Activated naive CD8-positive, alpha-beta T cell treated with anti-CD3 and anti-CD28 coated beads, Interleukin-2, amount 50 U/mL, for 24 hours (primary cell): ENCODE results near the gene KRT37.
"Not testable (repeated sequence)": the region's sequence is repeated elsewhere in the genome, so short reads cannot be mapped to it uniquely, and the experiment has no call there.

Source experiments
- ATAC-seq: fragments of 150-1000 bp; cut with Tn5 transposase; one replicate; pipeline ENCODE4 v1.10.0; 2021
- DNase-seq: peaks from one replicate; pipeline ENCODE4 v3.0.0; 2021
- H3K27ac Mint-ChIP-seq: one replicate; pipeline ENCODE4 v1.8.0; 2021; ENCODE audit warnings: mild to moderate bottlenecking, mixed read lengths
- H3K27me3 Mint-ChIP-seq: one replicate; pipeline ENCODE4 v1.8.0; 2021; ENCODE audit warnings: mixed read lengths
- H3K36me3 Mint-ChIP-seq: one replicate; pipeline ENCODE4 v1.8.0; 2021; ENCODE audit warnings: low read depth, mixed read lengths
- H3K4me1 Mint-ChIP-seq: one replicate; pipeline ENCODE4 v1.8.0; 2021; ENCODE audit warnings: mixed read lengths
- H3K4me3 Mint-ChIP-seq: one replicate; pipeline ENCODE4 v1.8.0; 2021; ENCODE audit warnings: mild to moderate bottlenecking, moderate library complexity, mixed read lengths
- H3K9me3 Mint-ChIP-seq: one replicate; pipeline ENCODE4 v1.8.0; 2021; ENCODE audit warnings: mixed read lengths

KRT37 gene

DNA sequence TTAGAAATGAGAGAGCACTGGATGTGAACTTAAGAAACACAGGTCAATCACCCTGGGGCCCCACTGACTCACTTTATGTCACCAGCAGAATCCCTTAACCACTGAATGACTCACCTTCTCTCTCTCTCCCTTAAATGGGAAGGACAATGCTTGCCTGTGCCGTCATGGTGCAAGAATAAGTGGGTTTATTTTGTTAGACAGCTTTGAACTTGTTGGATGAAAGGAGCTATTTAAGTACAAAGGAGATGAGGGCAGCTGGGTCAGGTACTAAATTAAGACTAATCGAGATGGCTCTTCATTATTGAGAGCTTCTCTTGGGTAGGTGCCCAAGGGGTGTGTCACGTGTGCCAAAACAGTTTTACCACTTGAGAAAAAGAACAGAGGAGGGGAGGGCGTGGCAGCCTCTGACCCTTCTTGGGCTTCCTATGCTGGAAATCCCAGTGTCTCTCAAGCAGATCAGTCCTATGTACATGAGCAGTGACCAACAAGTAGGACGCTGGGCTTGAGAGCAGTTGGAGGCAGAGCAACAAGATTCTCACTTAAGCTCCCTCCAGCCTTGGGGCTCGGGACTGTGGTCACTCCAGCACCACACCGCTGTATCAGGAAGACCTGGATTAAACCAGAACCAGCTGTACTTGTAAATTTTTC is 20.2 kb downstream of the KRT37 start:
- peak overlapping the region; percentile 80 for H3K27ac Mint-ChIP-seq
- peaks cover 3% of the 10 kb centered on the region for H3K27me3 Mint-ChIP-seq
- ATAC-seq (peak; percentile 90), DNase-seq (peak; percentile 51)
- H3K4me3 Mint-ChIP-seq: peak overlapping the region; percentile 32
- no peaks in the 10 kb centered on the region for H3K36me3 Mint-ChIP-seq
- no peaks in the 10 kb centered on the region for H3K9me3 Mint-ChIP-seq
- peaks cover 38% of the 10 kb centered on the region for H3K4me1 Mint-ChIP-seq

DNA sequence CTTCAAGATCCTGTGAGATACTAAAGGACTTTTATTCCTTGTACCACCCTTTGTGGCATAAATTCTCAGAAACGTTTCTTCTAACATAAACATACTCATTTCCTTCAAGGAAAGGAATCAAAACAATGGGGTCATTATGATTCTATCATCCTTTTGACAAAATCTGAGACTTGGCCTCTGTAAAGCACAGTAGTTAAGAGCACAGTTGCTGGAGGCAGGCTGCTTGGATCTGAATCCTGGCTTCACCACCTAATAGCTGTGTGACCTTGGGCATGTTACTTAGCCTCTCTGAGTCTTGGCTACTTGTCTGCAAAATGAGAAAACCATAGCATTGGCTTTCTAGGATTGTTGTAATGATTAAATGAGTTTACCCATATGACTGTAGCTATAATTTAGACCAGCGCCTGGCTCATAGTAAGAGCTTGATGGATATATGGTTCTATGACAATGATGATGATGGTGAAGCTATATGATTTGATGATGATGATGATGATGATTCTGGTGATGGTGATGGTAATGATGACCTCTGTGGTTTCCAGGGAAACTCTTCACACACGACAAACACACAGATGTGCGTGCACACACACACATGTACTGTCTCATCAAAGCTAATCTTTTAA is 20.9 kb downstream of the KRT37 start:
- DNase-seq (no peak), ATAC-seq (no peak)
- Mint-ChIP-seq H3K36me3 (no peaks in the 10 kb centered on the region), H3K27me3 (peaks cover 3% of the 10 kb centered on the region), H3K9me3 (no peaks in the 10 kb centered on the region), H3K4me3 (peak overlapping the region; percentile 12), H3K4me1 (peaks cover 35% of the 10 kb centered on the region), H3K27ac (peak overlapping the region; percentile 80)

GRCh38 chr17:41402161-41402560 is 22.2 kb downstream of the KRT37 start:
- peaks cover 35% of the 10 kb centered on the region for H3K4me1 Mint-ChIP-seq
- H3K27ac Mint-ChIP-seq: peak overlapping the region; percentile 28
- H3K9me3 Mint-ChIP-seq: no peaks in the 10 kb centered on the region
- H3K27me3 Mint-ChIP-seq: peaks cover 6% of the 10 kb centered on the region
- ATAC-seq (no peak), DNase-seq (no peak)
- no peak overlapping the region for H3K4me3 Mint-ChIP-seq
- no peaks in the 10 kb centered on the region for H3K36me3 Mint-ChIP-seq

DNA sequence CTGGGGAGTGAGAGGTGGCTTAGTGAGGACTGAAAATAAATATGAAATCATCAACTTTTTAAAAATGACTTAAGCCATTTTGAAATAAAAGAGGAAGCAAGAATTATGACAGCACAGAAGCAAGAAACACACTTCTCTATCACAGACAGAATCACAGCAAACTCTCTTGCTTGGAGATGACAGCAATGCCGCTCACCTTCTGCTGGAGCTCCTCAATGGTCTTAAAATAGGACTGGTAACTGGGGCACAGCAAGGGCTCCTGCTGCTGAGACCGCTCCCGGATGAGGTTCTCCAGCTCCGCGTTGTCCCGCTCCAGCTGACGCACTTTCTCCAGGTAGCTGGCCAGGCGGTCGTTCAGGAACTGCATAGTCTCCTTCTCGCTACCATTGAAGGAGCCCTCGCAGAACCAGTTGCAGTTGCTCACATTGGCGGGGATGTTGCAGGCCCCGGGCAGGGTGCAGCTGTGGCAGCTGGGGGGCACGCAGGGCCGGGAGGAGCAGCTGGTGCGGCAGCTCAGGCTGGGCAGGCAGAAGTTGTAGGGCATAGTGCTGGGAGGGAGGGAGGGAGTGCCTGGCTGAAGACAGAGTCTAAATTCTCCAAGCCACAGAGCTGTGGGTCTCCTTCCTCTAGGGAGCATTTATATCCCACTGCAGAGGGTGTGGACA is 27.3 kb downstream of the KRT37 start, which contains the start of gene KRT31:
Gene KRT31 (minus strand): TSS at position 613 of the 665 bp plus-strand sequence. CDS start 69 bp downstream, at position 544.
- H3K4me3 Mint-ChIP-seq: no peak within 1 kb of the TSS
- ATAC-seq (no peak), DNase-seq (no peak)
- peaks cover 10% of the 10 kb centered on the region for H3K27me3 Mint-ChIP-seq
- H3K4me1 Mint-ChIP-seq: peaks cover 2% of the 10 kb centered on the region
- no peak within 1 kb of the TSS for H3K27ac Mint-ChIP-seq
- H3K9me3 Mint-ChIP-seq: no peaks in the 10 kb centered on the region
- H3K36me3 Mint-ChIP-seq: no peaks in the 10 kb centered on the region

- ATAC-seq (no peak), DNase-seq (no peak)
- no peak overlapping the region for H3K27ac Mint-ChIP-seq
- H3K27me3 Mint-ChIP-seq: peaks cover 7% of the 10 kb centered on the region
- H3K36me3 Mint-ChIP-seq: no peaks in the 10 kb centered on the region
- H3K4me1 Mint-ChIP-seq: no peaks in the 10 kb centered on the region
- no peaks in the 10 kb centered on the region for H3K9me3 Mint-ChIP-seq
- no peak overlapping the region for H3K4me3 Mint-ChIP-seq
Observed at GRCh38 chr17:41396340-41396739, 28.0 kb downstream of the KRT37 start.

DNA sequence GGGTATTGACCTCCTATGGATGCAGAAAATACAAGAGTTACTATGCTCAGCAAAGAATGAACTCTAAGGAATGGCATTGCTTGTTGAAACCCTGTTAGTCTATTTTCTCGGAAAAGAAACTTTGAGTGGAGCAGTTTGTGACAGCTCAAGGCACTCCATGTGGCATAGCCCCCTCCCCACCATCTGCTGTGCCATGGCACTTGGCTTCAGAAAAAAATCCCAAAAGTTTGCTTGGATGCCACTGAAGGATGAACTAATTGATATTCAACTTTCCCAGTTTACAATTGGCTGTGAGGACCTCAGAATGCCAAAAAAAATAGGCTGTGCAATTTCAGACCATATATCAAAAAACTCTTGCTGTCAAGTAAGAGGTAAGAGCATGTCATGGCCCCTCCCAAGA is 28.8 kb downstream of the KRT37 start:
- no peaks in the 10 kb centered on the region for H3K4me1 Mint-ChIP-seq
- no peaks in the 10 kb centered on the region for H3K36me3 Mint-ChIP-seq
- ATAC-seq (no peak), DNase-seq (no peak)
- peaks cover 7% of the 10 kb centered on the region for H3K27me3 Mint-ChIP-seq
- no peak overlapping the region for H3K4me3 Mint-ChIP-seq
- no peak overlapping the region for H3K27ac Mint-ChIP-seq
- H3K9me3 Mint-ChIP-seq: no peaks in the 10 kb centered on the region

DNA sequence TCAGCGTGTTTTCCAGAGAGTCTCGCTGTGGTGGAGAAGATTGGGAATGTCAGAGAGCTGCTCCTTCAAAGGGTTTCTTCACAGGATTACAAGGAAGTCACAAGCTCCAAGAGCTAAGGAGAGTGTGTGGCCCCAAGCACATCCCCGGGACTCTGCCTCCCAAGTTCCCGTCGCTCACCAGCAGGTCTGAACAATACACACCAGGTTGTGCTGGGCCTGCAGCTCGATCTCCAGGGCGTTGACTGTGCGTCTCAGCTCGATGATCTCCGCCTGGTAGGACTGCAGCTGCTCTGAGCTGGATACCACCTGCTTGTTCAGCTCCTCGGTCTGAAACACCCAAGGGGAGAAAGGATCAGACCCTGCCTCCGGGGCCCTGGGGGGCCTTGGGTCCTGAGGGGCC is 29.3 kb downstream of the KRT37 start:
- DNase-seq, H3K4me1 Mint-ChIP-seq, H3K4me3 Mint-ChIP-seq, H3K36me3 Mint-ChIP-seq, ATAC-seq, H3K27ac Mint-ChIP-seq, H3K9me3 Mint-ChIP-seq, H3K27me3 Mint-ChIP-seq: not testable (repeated sequence)

GRCh38 chr17:41394254-41394996 is 30.0 kb downstream of the KRT37 start:
- Mint-ChIP-seq H3K4me3 (no peak overlapping the region), H3K27me3 (peaks cover 7% of the 10 kb centered on the region), H3K36me3 (no peaks in the 10 kb centered on the region), H3K4me1 (no peaks in the 10 kb centered on the region), H3K9me3 (no peaks in the 10 kb centered on the region), H3K27ac (no peak overlapping the region)
- ATAC-seq (no peak), DNase-seq (no peak)

GRCh38 chr17:41393826-41394225 is 30.6 kb downstream of the KRT37 start:
- DNase-seq (no peak), ATAC-seq (no peak)
- H3K4me1 Mint-ChIP-seq: no peaks in the 10 kb centered on the region
- H3K36me3 Mint-ChIP-seq: no peaks in the 10 kb centered on the region
- no peak overlapping the region for H3K4me3 Mint-ChIP-seq
- no peaks in the 10 kb centered on the region for H3K9me3 Mint-ChIP-seq
- H3K27ac Mint-ChIP-seq: no peak overlapping the region
- peaks cover 10% of the 10 kb centered on the region for H3K27me3 Mint-ChIP-seq

DNA sequence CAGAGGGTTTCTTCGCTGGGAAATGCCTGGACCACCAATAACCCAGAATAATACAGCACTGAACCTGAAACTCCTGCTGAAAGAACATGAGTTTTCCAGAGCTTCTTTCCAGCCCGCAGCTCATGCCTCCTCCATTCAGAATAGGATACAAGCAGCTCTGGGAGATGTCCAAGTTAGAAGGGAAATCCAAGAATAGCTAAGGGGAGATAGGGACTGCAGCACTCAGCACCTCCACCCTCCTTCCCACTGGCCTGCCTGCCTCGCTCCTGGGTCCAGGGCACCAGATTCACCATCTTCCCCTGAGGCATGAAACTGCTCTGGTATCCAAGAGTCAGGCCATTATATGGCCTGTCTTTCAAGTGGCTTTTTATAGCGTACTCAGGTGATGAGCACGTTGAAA is 31.1 kb downstream of the KRT37 start:
- no peaks in the 10 kb centered on the region for H3K9me3 Mint-ChIP-seq
- DNase-seq (no peak), ATAC-seq (no peak)
- H3K36me3 Mint-ChIP-seq: no peaks in the 10 kb centered on the region
- no peak overlapping the region for H3K4me3 Mint-ChIP-seq
- no peaks in the 10 kb centered on the region for H3K4me1 Mint-ChIP-seq
- H3K27me3 Mint-ChIP-seq: peaks cover 10% of the 10 kb centered on the region
- H3K27ac Mint-ChIP-seq: no peak overlapping the region

- H3K27ac Mint-ChIP-seq: no peak overlapping the region
- H3K27me3 Mint-ChIP-seq: peaks cover 8% of the 10 kb centered on the region
- no peak for ATAC-seq
- H3K4me1 Mint-ChIP-seq: no peaks in the 10 kb centered on the region
- H3K4me3 Mint-ChIP-seq: no peak overlapping the region
- H3K9me3 Mint-ChIP-seq: no peaks in the 10 kb centered on the region
- H3K36me3 Mint-ChIP-seq: peaks cover 1% of the 10 kb centered on the region
- DNase-seq: no peak
Observed at GRCh38 chr17:41392278-41392677, 32.1 kb downstream of the KRT37 start.

DNA sequence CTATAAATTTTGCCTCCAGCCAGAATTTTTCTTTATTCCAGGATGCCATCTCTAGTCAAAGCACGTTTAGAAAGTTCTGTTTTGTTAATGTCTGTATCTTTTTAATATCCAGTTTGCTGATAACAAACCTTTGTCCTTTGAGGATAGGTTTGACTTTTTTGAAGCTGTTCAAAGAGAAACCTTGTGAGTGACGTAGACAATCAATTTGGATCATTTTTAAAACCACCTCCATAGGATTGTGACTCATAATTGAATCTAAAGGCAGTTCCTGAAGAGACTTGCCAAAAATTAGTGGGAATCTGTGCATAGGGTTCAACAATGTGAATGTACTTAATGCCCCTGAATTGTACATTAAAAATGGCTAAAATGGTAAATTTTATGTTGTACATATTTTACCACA is 32.9 kb downstream of the KRT37 start:
- H3K36me3 Mint-ChIP-seq: peaks cover 2% of the 10 kb centered on the region
- DNase-seq: no peak
- peaks cover 3% of the 10 kb centered on the region for H3K9me3 Mint-ChIP-seq
- H3K4me3 Mint-ChIP-seq: no peak overlapping the region
- no peak overlapping the region for H3K27ac Mint-ChIP-seq
- no peaks in the 10 kb centered on the region for H3K4me1 Mint-ChIP-seq
- ATAC-seq: no peak
- H3K27me3 Mint-ChIP-seq: peaks cover 8% of the 10 kb centered on the region

- no peak for ATAC-seq
- H3K27ac Mint-ChIP-seq: no peak overlapping the region
- no peaks in the 10 kb centered on the region for H3K4me1 Mint-ChIP-seq
- H3K27me3 Mint-ChIP-seq: peaks cover 8% of the 10 kb centered on the region
- H3K36me3 Mint-ChIP-seq: peaks cover 2% of the 10 kb centered on the region
- no peak overlapping the region for H3K4me3 Mint-ChIP-seq
- no peak for DNase-seq
- H3K9me3 Mint-ChIP-seq: peaks cover 8% of the 10 kb centered on the region
Observed at GRCh38 chr17:41390411-41390938, 33.9 kb downstream of the KRT37 start.

DNA sequence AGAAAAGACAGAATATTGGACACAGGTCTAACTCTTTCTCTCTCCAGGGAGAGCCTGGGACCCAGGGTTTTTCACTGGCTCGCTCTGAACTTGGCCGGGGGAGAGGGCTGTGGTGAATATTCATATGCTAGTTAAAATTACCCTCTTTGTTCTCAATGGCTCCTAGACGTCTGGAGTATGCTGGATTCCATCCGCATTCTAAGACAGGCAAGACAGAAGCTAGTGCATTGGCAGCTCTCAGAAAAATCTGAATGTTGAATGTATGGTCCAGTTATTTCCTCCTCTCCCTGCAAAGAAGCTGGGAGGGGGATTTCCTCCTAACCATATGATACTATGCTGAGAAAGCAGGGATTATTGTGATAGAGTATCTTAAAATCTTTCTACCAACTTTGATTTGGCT is 36.7 kb downstream of the KRT37 start:
- H3K36me3 Mint-ChIP-seq: peaks cover 2% of the 10 kb centered on the region
- no peak for ATAC-seq

More for the DNA sequence above, 36.7 kb downstream of the KRT37 start:
- Mint-ChIP-seq H3K9me3 (peaks cover 8% of the 10 kb centered on the region), H3K27ac (no peak overlapping the region), H3K27me3 (peaks cover 4% of the 10 kb centered on the region), H3K4me3 (no peak overlapping the region), H3K4me1 (no peaks in the 10 kb centered on the region)
- no peak for DNase-seq
